Panc1 (cell line): ENCODE measurements around the gene TSPAN5. TPM values are rescaled to one million over a fixed set of nuclear protein-coding genes. Genes with fewer than 3 reads are reported as not detected.

ENCODE experiments used
- ATAC-seq: fragments of 200-7000 bp; cut with Tn5 transposase; 2 replicates; pipeline ENCODE4 v1.9.1; 2020; ENCODE audit warnings: mild to moderate bottlenecking, moderate library complexity
- BruUV-seq: library from RNA; stranded (reverse); fragments of 400-500 nt; replicated peaks from 2 replicates; lab custom pipeline; 2021; lab: Mats Ljungman, UMichigan
- CTCF ChIA-PET: fragments of 300-600 bp; sonication (Branson Sonifier 250); formaldehyde crosslinking; loops from one replicate; lab custom pipeline; 2022; ENCODE audit warnings: antibody characterized with exemption; lab: Charles Lee
- POLR2A ChIA-PET: fragments of 300-600 bp; sonication (Branson Sonifier 250); formaldehyde crosslinking; loops from one replicate; lab custom pipeline; 2022; ENCODE audit warnings: antibody characterized with exemption; lab: Charles Lee
- DNase-seq: peaks from one replicate; pipeline ENCODE4 v3.0.0-alpha.2; 2010; ENCODE audit warnings: low read depth, low spot score
- H3K27ac ChIP-seq: 2 replicates; pipeline ENCODE4 v1.5.1; 2011; ENCODE audit warnings: mild to moderate bottlenecking, low read length, inconsistent platforms
- H3K27me3 ChIP-seq: fragments of 200-500 bp; sonication (Bioruptor generic); 2 replicates; pipeline ENCODE4 v1.6.0; 2014; ENCODE audit warnings: low read length, inconsistent platforms; ENCODE audit not compliant: control insufficient read depth, insufficient read depth
- H3K36me3 ChIP-seq: fragments of 200-500 bp; sonication (Bioruptor generic); 2 replicates; pipeline ENCODE4 v1.5.1; 2014; ENCODE audit warnings: inconsistent platforms, mild to moderate bottlenecking, low read length, moderate library complexity; ENCODE audit not compliant: control insufficient read depth, insufficient read depth
- H3K4me1 ChIP-seq: 2 replicates; pipeline ENCODE4 v1.5.1; 2011; ENCODE audit warnings: inconsistent platforms, mild to moderate bottlenecking, low read length, moderate library complexity; ENCODE audit not compliant: control insufficient read depth, insufficient read depth
- H3K4me3 ChIP-seq, 2 experiments: 2 replicates each; pipeline ENCODE4 v1.5.1; 2011 to 2012; ENCODE audit warnings: low read depth in 2 of 2, low read length in 2 of 2, mild to moderate bottlenecking in 2 of 2, inconsistent platforms in 1 of 2, moderate library complexity in 1 of 2
- H3K9me3 ChIP-seq: fragments of 200-500 bp; sonication (Bioruptor generic); 2 replicates; pipeline ENCODE4 v1.5.1; 2014; ENCODE audit warnings: low read depth, mild to moderate bottlenecking, inconsistent platforms, low read length, moderate library complexity; ENCODE audit not compliant: control insufficient read depth, insufficient read depth
- POLR2AphosphoS5 ChIP-seq: IDR thresholded peaks from 2 replicates; pipeline ENCODE4 v1.6.1; 2012; ENCODE audit warnings: mild to moderate bottlenecking, low read depth, low read length, moderate library complexity
- SIN3A ChIP-seq: IDR thresholded peaks from 2 replicates; pipeline ENCODE4 v1.6.1; 2012; ENCODE audit warnings: low read depth, mild to moderate bottlenecking, low read length, moderate library complexity, borderline replicate concordance; ENCODE audit not compliant: insufficient read depth
- TCF7L2 ChIP-seq: IDR thresholded peaks from 2 replicates; pipeline ENCODE4 v1.6.1; 2011; ENCODE audit warnings: mild to moderate bottlenecking, low read depth, low read length, inconsistent platforms
- in situ Hi-C: cut with HindIII; loops from 2 replicates; pipeline ENCODE4 v1.10.0; 2016; ENCODE audit warnings: low sequenced_read_pairs, low pct_unique_long_range_greater_than_20kb
- intact Hi-C: fragments of 100-400 bp; cut with micrococcal nuclease; formaldehyde crosslinking; loops from one replicate; pipeline ENCODE4 v1.10.0; 2022; ENCODE audit not compliant: unreplicated experiment
- total RNA-seq: library from RNA; stranded (reverse); gene quantifications from one replicate; pipeline ENCODE4 v1.2.1, GENCODE V29; 2021; ENCODE audit not compliant: unreplicated experiment
- TF ChIP-seq, protein P1 (sequence below): fragments of 450-650 bp; IDR thresholded peaks from 2 replicates; pipeline ENCODE4 v1.5.1; 2017; ENCODE audit warnings: mild to moderate bottlenecking
- TF ChIP-seq, protein P2 (sequence below), 2 experiments: IDR thresholded peaks; 2 replicates each; pipeline ENCODE4 v1.6.1; 2011 to 2012; ENCODE audit warnings: low read depth in 2 of 2, control low read depth in 1 of 2, low read length in 1 of 2, mild to moderate bottlenecking in 1 of 2, moderate library complexity in 1 of 2; ENCODE audit not compliant: insufficient read depth in 1 of 2

TSPAN5 gene
- total RNA-seq, 1 experiment from 2014 or later: 61.9 TPM

DNA sequence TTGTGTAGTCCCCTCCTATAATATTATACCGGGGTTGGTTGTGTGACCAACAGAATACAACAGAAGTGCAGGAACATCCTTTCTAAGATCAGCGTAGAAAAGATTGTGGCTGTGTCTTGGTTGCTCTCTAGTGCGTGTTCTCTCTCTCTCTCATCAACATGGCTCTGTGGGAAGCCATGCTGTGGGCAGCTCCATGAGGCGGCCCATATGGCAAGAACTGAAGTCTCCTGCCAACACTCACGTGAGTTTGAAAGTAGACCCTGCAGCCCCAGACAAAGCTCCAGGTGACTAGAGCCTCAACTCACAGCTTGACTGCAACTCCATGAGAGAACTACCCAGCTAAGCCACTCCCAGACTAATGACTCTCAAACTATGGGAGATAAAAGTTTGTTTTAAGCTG is 118.7 kb downstream of the TSPAN5 start:
- Histone ChIP-seq H3K9me3 (no peaks in the 10 kb centered on the region), H3K4me1 (no peaks in the 10 kb centered on the region), H3K4me3 (no peak overlapping the region), H3K27me3 (no peaks in the 10 kb centered on the region), H3K27ac (no peak overlapping the region), H3K36me3 (no peaks in the 10 kb centered on the region)
- POLR2A ChIA-PET: no interaction called here
- ATAC-seq: no peak
- intact Hi-C loops (no loop called here), in situ Hi-C loops (no loop called here)
- TF ChIP-seq, protein P1, sequence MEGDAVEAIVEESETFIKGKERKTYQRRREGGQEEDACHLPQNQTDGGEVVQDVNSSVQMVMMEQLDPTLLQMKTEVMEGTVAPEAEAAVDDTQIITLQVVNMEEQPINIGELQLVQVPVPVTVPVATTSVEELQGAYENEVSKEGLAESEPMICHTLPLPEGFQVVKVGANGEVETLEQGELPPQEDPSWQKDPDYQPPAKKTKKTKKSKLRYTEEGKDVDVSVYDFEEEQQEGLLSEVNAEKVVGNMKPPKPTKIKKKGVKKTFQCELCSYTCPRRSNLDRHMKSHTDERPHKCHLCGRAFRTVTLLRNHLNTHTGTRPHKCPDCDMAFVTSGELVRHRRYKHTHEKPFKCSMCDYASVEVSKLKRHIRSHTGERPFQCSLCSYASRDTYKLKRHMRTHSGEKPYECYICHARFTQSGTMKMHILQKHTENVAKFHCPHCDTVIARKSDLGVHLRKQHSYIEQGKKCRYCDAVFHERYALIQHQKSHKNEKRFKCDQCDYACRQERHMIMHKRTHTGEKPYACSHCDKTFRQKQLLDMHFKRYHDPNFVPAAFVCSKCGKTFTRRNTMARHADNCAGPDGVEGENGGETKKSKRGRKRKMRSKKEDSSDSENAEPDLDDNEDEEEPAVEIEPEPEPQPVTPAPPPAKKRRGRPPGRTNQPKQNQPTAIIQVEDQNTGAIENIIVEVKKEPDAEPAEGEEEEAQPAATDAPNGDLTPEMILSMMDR: no peak
- TF ChIP-seq TCF7L2: no peak
- no peak for TF ChIP-seq POLR2AphosphoS5
- TF ChIP-seq, protein P2, sequence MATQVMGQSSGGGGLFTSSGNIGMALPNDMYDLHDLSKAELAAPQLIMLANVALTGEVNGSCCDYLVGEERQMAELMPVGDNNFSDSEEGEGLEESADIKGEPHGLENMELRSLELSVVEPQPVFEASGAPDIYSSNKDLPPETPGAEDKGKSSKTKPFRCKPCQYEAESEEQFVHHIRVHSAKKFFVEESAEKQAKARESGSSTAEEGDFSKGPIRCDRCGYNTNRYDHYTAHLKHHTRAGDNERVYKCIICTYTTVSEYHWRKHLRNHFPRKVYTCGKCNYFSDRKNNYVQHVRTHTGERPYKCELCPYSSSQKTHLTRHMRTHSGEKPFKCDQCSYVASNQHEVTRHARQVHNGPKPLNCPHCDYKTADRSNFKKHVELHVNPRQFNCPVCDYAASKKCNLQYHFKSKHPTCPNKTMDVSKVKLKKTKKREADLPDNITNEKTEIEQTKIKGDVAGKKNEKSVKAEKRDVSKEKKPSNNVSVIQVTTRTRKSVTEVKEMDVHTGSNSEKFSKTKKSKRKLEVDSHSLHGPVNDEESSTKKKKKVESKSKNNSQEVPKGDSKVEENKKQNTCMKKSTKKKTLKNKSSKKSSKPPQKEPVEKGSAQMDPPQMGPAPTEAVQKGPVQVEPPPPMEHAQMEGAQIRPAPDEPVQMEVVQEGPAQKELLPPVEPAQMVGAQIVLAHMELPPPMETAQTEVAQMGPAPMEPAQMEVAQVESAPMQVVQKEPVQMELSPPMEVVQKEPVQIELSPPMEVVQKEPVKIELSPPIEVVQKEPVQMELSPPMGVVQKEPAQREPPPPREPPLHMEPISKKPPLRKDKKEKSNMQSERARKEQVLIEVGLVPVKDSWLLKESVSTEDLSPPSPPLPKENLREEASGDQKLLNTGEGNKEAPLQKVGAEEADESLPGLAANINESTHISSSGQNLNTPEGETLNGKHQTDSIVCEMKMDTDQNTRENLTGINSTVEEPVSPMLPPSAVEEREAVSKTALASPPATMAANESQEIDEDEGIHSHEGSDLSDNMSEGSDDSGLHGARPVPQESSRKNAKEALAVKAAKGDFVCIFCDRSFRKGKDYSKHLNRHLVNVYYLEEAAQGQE (IDR thresholded peaks at IDR 0.05; ENCODE audit: insufficient read depth in 1 of 2, low read depth in 2 of 2, low read length in 1 of 2): no peak
- TF ChIP-seq SIN3A: no peak
- BruUV-seq: no TSS peak
- CTCF ChIA-PET: no interaction called here
- DNase-seq: no peak

DNA sequence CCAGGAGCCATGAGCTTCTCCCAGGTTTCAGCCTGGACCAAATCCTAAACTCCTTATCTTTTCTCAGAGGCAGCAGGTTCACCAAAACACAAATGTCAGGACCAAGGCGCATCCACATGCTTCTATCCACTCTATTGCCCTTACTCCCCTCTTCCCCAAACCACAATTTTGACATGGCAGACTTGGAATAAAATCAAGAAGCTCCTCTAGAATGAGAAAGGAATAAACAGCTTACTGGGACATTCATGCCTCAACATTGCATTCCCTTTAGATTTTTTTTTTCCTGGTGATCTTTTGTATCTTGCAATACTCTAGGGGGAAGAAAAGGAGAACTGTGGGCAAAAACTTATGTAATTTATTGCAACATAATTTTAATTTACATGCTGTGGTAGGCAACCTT is 119.1 kb downstream of the TSPAN5 start:
- no peaks in the 10 kb centered on the region for H3K9me3 ChIP-seq
- H3K27ac ChIP-seq: no peak overlapping the region
- intact Hi-C loops: no loop called here
- in situ Hi-C loops: no loop called here
- H3K4me3 ChIP-seq: no peak overlapping the region
- ChIA-PET POLR2A (no interaction called here), CTCF (no interaction called here)
- H3K27me3 ChIP-seq: no peaks in the 10 kb centered on the region
- ATAC-seq (no peak), DNase-seq (no peak)
- no peaks in the 10 kb centered on the region for H3K4me1 ChIP-seq
- TF ChIP-seq, protein P1: no peak
- no peak for TF ChIP-seq TCF7L2
- TF ChIP-seq, protein P2 (IDR thresholded peaks at IDR 0.05; ENCODE audit: insufficient read depth in 1 of 2, low read depth in 2 of 2, low read length in 1 of 2): no peak
- no peak for TF ChIP-seq SIN3A
- TF ChIP-seq POLR2AphosphoS5: no peak
- no TSS peak for BruUV-seq
- no peaks in the 10 kb centered on the region for H3K36me3 ChIP-seq
